Activated CD4-positive, alpha-beta T cell treated with anti-CD3 and anti-CD28 coated beads for 24 hours (primary cell): ENCODE results near the gene MEF2D.

ENCODE experiments used
- DNase-seq, 2 donors: peaks; one replicate each; pipeline ENCODE4 v3.0.0-alpha.2; 2020; ENCODE audit warnings: low read depth in 2 of 2

The MEF2D gene

GRCh38 chr1:156500793-156501506 lies 375 bp upstream of the MEF2D start:
- DNase-seq: peak; percentile 86 to 93

- no peak for DNase-seq
These were observed 583 bp downstream of the MEF2D start for GRCh38 chr1:156499842-156500542.

- no peak for DNase-seq
These were observed 1.3 kb downstream of the MEF2D start for GRCh38 chr1:156499194-156499841.

- DNase-seq: no peak
These were observed 2.0 kb downstream of the MEF2D start for GRCh38 chr1:156498432-156499193.

- no peak for DNase-seq
These were observed 2.7 kb downstream of the MEF2D start for GRCh38 chr1:156497743-156498431.

- no peak for DNase-seq
These were observed 3.4 kb downstream of the MEF2D start for GRCh38 chr1:156497078-156497742.

- no peak for DNase-seq
These were observed 4.3 kb downstream of the MEF2D start for GRCh38 chr1:156496211-156496761.

- DNase-seq: no peak
These were observed 5.0 kb downstream of the MEF2D start for GRCh38 chr1:156495401-156496140.

GRCh38 chr1:156494309-156494895 lies 6.2 kb downstream of the MEF2D start:
- no peak for DNase-seq

GRCh38 chr1:156493742-156494141 lies 6.8 kb downstream of the MEF2D start:
- DNase-seq: no peak

- DNase-seq: no peak
These were observed 7.4 kb downstream of the MEF2D start for GRCh38 chr1:156493154-156493631.

- DNase-seq: no peak
These were observed 7.9 kb downstream of the MEF2D start for GRCh38 chr1:156492591-156493080.

- DNase-seq: no peak
These were observed 8.5 kb downstream of the MEF2D start for GRCh38 chr1:156492013-156492590.

- no peak for DNase-seq
These were observed 9.2 kb downstream of the MEF2D start for GRCh38 chr1:156491151-156491949.

- no peak for DNase-seq
These were observed 10.1 kb downstream of the MEF2D start for GRCh38 chr1:156490401-156491032.

- no peak for DNase-seq
These were observed 10.7 kb downstream of the MEF2D start for GRCh38 chr1:156489935-156490293.

GRCh38 chr1:156489166-156489934 lies 11.2 kb downstream of the MEF2D start:
- no peak for DNase-seq
